ENCODE data around the gene DDI2.

DNA sequence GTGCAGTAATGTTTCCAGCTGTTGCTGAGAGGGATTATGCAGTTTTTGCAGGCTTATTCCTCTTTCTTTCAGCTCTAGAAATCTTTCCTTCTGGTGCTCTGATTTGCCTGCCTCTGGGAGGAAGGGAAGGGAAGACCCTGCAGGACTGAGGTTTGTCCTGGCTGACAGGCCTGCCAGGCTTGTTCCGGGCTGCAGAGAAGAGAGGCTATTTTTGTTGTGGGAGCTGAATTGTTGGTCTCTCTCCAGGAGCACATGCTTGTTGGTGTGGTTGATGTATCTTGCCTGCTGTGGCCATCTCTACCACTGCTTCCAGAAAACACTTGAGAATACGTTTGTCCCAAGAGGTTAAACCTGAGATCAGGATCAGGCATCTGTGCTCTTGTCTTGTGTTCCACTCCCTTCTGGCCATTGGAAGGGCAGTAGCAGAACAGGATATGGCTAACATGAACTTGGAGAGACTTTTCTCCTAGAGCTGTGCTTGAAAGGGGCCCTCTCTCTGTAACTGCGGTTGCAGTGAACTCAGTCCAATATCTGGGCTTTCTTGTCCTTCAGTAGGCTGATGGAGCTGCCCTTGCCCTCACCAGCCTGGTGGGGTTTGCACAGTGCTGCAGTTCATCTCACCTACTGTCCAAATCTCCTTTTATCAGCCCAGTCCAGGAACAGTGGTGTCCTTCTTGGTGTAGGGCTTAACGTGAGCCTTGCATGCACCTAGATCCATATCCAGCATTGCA is 97.3 kb downstream of the DDI2 start:
- TF ChIP-seq ATF3 (IDR thresholded peaks at IDR 0.05) (no peak), TAF1 (conservative IDR thresholded peaks at IDR 0.05) (no peak), SP1 (IDR thresholded peaks at IDR 0.05) (no peak), JUND (IDR thresholded peaks at IDR 0.05) (no peak), RAD21 (IDR thresholded peaks at IDR 0.05) (peak in 1 of 2 donors; percentile 20), REST (IDR thresholded peaks at IDR 0.05) (no peak), GABPA (IDR thresholded peaks at IDR 0.05 in 1 of 2, conservative IDR thresholded peaks at IDR 0.05 in 1 of 2) (no peak), YY1 (IDR thresholded peaks at IDR 0.05) (no peak), NR2F2 (IDR thresholded peaks at IDR 0.05) (no peak), RXRA (IDR thresholded peaks at IDR 0.05) (no peak), FOXA1 (IDR thresholded peaks at IDR 0.05) (no peak)
- TF ChIP-seq, protein P1, sequence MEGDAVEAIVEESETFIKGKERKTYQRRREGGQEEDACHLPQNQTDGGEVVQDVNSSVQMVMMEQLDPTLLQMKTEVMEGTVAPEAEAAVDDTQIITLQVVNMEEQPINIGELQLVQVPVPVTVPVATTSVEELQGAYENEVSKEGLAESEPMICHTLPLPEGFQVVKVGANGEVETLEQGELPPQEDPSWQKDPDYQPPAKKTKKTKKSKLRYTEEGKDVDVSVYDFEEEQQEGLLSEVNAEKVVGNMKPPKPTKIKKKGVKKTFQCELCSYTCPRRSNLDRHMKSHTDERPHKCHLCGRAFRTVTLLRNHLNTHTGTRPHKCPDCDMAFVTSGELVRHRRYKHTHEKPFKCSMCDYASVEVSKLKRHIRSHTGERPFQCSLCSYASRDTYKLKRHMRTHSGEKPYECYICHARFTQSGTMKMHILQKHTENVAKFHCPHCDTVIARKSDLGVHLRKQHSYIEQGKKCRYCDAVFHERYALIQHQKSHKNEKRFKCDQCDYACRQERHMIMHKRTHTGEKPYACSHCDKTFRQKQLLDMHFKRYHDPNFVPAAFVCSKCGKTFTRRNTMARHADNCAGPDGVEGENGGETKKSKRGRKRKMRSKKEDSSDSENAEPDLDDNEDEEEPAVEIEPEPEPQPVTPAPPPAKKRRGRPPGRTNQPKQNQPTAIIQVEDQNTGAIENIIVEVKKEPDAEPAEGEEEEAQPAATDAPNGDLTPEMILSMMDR (IDR thresholded peaks at IDR 0.05; ENCODE audit: low read depth, low read length, missing input control), result no peak
- TF ChIP-seq, protein P2, sequence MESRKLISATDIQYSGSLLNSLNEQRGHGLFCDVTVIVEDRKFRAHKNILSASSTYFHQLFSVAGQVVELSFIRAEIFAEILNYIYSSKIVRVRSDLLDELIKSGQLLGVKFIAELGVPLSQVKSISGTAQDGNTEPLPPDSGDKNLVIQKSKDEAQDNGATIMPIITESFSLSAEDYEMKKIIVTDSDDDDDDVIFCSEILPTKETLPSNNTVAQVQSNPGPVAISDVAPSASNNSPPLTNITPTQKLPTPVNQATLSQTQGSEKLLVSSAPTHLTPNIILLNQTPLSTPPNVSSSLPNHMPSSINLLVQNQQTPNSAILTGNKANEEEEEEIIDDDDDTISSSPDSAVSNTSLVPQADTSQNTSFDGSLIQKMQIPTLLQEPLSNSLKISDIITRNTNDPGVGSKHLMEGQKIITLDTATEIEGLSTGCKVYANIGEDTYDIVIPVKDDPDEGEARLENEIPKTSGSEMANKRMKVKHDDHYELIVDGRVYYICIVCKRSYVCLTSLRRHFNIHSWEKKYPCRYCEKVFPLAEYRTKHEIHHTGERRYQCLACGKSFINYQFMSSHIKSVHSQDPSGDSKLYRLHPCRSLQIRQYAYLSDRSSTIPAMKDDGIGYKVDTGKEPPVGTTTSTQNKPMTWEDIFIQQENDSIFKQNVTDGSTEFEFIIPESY (IDR thresholded peaks at IDR 0.05), result no peak
- TF ChIP-seq, protein P3, sequence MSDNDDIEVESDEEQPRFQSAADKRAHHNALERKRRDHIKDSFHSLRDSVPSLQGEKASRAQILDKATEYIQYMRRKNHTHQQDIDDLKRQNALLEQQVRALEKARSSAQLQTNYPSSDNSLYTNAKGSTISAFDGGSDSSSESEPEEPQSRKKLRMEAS (IDR thresholded peaks at IDR 0.05), result no peak
